NCI-H82 (cell line): ENCODE results near the gene BPTF.
"Not testable (repeated sequence)": the region's sequence is repeated elsewhere in the genome, so short reads cannot be mapped to it uniquely, and the experiment has no call there.

Experiments
- DNase-seq: peaks from one replicate; lab custom pipeline; 2025; lab: John Stamatoyannopoulos, UW

The BPTF gene

GRCh38 chr17:67833946-67834631 is 8.8 kb downstream of the BPTF start:
- DNase-seq: peak; percentile 15

GRCh38 chr17:67834634-67835033 is 9.3 kb downstream of the BPTF start:
- DNase-seq: no peak

- DNase-seq: no peak
Observed at GRCh38 chr17:67836205-67836987, 11.1 kb downstream of the BPTF start.

- peak; percentile 29 for DNase-seq
Observed at GRCh38 chr17:67837965-67838364, 12.7 kb downstream of the BPTF start.

- no peak for DNase-seq
Observed at GRCh38 chr17:67838538-67838937, 13.2 kb downstream of the BPTF start.

- no peak for DNase-seq
Observed at GRCh38 chr17:67841992-67842391, 16.7 kb downstream of the BPTF start.

- DNase-seq: no peak
Observed at GRCh38 chr17:67842648-67843047, 17.3 kb downstream of the BPTF start.

GRCh38 chr17:67845374-67845773 is 20.1 kb downstream of the BPTF start:
- DNase-seq: no peak

- not testable (repeated sequence) for DNase-seq
Observed at GRCh38 chr17:67848189-67848588, 22.9 kb downstream of the BPTF start.

- DNase-seq: not testable (repeated sequence)
Observed at GRCh38 chr17:67848846-67849245, 23.5 kb downstream of the BPTF start.

- no peak for DNase-seq
Observed at GRCh38 chr17:67850991-67851631, 25.8 kb downstream of the BPTF start.

- no peak for DNase-seq
Observed at GRCh38 chr17:67853703-67854102, 28.4 kb downstream of the BPTF start.

- no peak for DNase-seq
Observed at GRCh38 chr17:67854378-67854777, 29.1 kb downstream of the BPTF start.

- DNase-seq: no peak
Observed at GRCh38 chr17:67855504-67856324, 30.4 kb downstream of the BPTF start.

GRCh38 chr17:67856402-67856801 is 31.1 kb downstream of the BPTF start:
- not testable (repeated sequence) for DNase-seq

- DNase-seq: no peak
Observed at GRCh38 chr17:67862614-67863217, 37.4 kb downstream of the BPTF start.

- DNase-seq: no peak
Observed at GRCh38 chr17:67863624-67864247, 38.4 kb downstream of the BPTF start.

- no peak for DNase-seq
Observed at GRCh38 chr17:67865438-67865837, 40.1 kb downstream of the BPTF start.

GRCh38 chr17:67867591-67867990 is 42.3 kb downstream of the BPTF start:
- DNase-seq: no peak

- no peak for DNase-seq
Observed at GRCh38 chr17:67868176-67868575, 42.9 kb downstream of the BPTF start.

GRCh38 chr17:67879662-67880061 is 54.4 kb downstream of the BPTF start:
- DNase-seq: peak; percentile 41
